HG02678 (cell line): ENCODE data around the gene LDHA.
A peak's percentile ranks its signal among the peaks of the same experiment; 100 is the strongest.
"Not testable (repeated sequence)": the region's sequence is repeated elsewhere in the genome, so short reads cannot be mapped to it uniquely, and the experiment has no call there.

Experiments
- ATAC-seq: cut with Tn5 transposase; IDR thresholded peaks from one replicate; pipeline ENCODE4 v1.9.1; 2021; ENCODE audit warnings: mild to moderate bottlenecking, moderate library complexity; ENCODE audit not compliant: unreplicated experiment

Gene LDHA

GRCh38 chr11:18393581-18394274 lies 635 bp upstream of the LDHA start:
- ATAC-seq = no peak

DNA sequence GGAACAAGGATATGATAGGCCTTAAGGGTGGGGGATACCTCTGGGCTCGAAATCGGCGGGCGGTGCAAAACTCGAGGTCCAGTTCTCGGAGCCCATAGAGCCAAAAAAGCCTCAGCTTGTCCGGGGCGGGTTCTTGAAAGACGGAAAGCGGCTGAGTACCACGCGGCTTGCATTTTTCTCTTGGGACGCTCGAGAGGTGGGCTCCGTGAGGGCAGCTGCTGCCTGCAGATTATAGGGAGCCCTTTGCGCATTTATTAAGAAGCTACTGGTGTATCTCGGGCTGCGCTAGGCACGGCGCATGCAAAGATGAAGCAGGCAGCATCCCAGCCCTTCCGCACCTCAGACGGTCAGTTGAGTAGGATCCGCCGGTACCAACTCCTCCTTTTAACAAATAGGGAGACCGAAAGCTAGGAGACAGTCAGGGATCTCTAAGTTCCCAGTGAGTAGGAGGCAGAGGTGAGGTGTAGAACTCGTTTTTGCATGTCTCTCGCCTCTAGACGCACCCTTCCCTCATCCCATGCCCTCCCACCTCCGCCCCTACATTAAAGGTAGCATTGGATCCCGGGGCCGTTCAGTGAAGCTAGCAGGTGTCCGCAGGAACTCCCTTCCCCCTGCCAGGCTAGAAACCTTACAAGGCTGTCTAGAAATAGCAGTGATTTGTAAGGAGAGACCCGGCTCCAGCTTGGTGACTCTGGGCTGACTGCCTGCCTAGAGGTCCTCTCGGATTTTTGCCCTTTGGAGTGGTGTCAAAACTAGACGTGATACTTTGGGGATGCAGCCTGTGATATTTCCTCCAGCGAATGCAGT lies 768 bp downstream of the LDHA start:
- no peak for ATAC-seq

DNA sequence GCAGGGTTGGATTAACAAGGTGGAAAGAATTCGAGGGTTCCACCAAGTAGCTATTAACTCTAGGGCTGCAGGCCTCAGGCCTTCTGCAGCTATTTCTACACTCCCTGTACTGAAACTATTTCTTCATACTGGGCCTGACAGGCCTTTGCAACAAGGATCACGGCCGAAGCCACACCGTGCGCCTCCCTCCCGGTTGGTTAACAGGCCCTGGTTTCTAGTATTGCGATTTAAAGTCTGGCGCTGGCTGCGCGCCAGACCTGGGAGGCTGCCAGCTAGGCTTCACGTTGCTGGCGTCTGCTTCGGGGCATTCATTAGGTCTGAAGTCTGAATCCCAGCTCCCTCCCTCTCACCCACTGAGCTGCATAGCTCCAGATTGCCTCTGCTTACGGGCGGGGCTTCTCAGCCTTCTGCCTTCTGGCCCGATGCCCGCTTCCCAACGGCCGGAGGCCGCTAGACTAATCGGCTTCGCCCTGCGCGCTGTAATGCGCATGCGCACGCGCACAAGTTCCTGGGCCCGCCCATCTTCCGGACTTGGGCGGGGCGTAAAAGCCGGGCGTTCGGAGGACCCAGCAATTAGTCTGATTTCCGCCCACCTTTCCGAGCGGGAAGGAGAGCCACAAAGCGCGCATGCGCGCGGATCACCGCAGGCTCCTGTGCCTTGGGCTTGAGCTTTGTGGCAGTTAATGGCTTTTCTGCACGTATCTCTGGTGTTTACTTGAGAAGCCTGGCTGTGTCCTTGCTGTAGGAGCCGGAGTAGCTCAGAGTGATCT lies 1.6 kb downstream of the LDHA start:
- ATAC-seq = peak; percentile 64

DNA sequence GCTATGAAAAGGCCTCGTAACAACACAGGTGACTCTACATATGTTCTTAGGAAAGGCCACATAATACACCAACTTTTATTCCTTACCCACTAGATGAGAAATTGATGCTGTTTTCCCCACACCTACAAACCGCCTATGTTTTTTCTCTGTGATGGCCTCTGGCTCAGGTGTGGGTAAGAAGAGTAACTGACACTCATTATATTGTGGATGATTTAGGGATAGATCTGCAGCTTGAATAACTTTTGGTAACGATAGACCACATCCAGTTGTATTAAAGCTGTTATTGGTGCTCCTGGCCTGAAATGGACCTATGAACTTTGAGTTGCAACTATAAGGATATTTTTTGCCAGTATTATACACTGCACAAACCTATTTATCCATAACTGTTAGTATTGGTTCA lies 3.6 kb downstream of the LDHA start:
- no peak for ATAC-seq

GRCh38 chr11:18401077-18401476 lies 6.7 kb downstream of the LDHA start:
- not testable (repeated sequence) for ATAC-seq

DNA sequence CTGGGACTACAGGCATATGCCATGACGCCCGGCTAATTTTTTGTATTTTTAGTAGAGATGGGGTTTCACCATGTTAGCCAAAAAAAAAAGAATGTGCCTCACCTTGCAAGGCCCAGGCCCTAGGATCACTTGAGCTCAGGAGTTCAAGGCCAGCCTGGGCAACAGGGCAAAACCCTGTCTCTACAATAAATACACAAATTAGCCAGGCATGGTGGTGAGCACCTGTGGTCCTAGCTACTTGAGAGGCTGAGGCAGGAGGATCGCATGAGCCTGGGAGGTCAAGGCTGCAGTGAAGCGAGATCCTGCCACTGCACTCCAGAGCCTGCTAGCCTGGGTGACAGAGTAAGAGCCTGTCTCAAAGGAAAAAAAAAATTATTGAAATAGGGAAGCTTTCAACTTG lies 9.7 kb downstream of the LDHA start:
- no peak for ATAC-seq

DNA sequence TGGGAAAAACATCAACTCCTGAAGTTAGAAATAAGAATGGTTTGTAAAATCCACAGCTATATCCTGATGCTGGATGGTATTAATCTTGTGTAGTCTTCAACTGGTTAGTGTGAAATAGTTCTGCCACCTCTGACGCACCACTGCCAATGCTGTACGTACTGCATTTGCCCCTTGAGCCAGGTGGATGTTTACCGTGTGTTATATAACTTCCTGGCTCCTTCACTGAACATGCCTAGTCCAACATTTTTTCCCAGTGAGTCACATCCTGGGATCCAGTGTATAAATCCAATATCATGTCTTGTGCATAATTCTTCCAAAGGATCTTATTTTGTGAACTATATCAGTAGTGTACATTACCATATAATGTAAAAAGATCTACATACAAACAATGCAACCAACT lies 13.0 kb downstream of the LDHA start:
- not testable (repeated sequence) for ATAC-seq

DNA sequence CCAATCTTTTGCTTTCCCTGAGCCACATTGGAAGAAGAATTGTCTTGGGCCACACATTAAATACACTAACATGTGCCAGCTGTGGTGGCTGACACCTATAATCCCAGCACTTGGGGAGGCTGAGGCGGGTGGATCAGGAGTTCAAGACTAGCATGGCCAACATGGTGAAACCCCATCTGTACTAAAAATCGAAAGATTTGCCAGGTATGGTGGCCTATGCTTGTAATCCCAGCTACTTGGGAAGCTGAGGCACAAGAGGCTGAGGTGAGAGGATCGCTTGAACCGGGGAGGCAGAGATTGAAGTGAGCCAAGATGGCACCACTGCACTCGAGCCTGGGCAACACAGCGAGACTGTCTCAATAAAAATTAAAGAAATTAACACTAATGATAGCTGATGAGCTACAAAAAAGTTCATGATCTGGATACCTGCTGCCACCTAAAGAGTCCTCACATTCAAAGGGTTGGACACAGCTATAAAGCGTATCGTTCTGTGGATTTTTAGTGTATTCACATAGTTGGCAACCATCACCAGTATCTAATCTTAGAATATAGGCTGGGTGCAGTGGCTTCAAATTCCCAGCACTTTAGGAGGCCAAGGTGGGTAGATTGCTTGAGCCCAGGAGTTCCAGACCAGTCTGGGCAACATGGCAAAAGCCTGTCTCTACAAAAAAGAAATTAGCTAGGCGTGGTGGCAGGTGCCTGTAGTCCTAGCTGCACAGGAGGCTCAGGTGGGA lies 14.4 kb downstream of the LDHA start:
- no peak for ATAC-seq

- ATAC-seq = no peak
Observed at GRCh38 chr11:18416459-18416858, 22.1 kb downstream of the LDHA start.

GRCh38 chr11:18419040-18419439 lies 24.7 kb downstream of the LDHA start:
- no peak for ATAC-seq

GRCh38 chr11:18420067-18420466 lies 25.7 kb downstream of the LDHA start:
- no peak for ATAC-seq

- ATAC-seq = no peak
Observed at GRCh38 chr11:18427240-18427639, 32.9 kb downstream of the LDHA start.

GRCh38 chr11:18429332-18429731 lies 35.0 kb downstream of the LDHA start:
- no peak for ATAC-seq

DNA sequence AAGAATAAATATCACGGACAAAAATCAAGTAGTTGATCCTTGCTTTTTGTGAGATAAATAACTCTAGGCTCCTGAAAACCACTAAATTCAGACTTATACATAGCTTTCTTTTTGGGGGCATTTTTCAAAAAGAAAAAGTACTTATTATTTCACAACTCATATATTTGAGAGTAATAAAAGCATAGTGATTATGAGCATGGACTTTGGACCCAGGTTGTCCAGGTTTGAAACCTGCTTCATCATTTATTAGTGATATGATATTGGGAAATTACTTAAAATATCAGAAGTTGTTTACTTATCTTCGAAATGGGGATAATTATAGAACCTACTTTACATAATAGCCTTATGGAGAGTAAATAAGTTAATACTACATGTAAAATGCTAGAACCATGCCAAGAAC lies 44.3 kb downstream of the LDHA start:
- no peak for ATAC-seq

- no peak for ATAC-seq
Observed at GRCh38 chr11:18449251-18449650, 54.9 kb downstream of the LDHA start.

GRCh38 chr11:18452927-18453326 lies 58.6 kb downstream of the LDHA start:
- ATAC-seq = no peak

- no peak for ATAC-seq
Observed at GRCh38 chr11:18455686-18456372, 61.5 kb downstream of the LDHA start, which contains the start of gene LDHAL6A. LDHAL6A (plus strand) TSS chr11:18455856; CDS start chr11:18456681, 825 bp downstream.

- ATAC-seq = no peak
Observed at GRCh38 chr11:18457450-18457849, 63.1 kb downstream of the LDHA start.
